IMR-90 (cell line): ENCODE results near the gene EZR. TPM values are rescaled to one million over a fixed set of nuclear protein-coding genes. Genes with fewer than 3 reads are reported as not detected.

ENCODE experiments used
- ATAC-seq: fragments of 200-7000 bp; cut with Tn5 transposase; 2 replicates; pipeline ENCODE4 v1.9.1; 2020; ENCODE audit warnings: low read depth, mild to moderate bottlenecking, moderate library complexity
- BruUV-seq: library from RNA; stranded (reverse); fragments of 400-500 nt; replicated peaks from 2 replicates; lab custom pipeline; 2021; lab: Mats Ljungman, UMichigan
- CTCF ChIA-PET: fragments of 300-600 bp; formaldehyde crosslinking; extraction: SDS; loops from one replicate; lab custom pipeline; 2021; ENCODE audit warnings: antibody characterized with exemption; lab: Yijun Ruan, JAX
- POLR2A ChIA-PET: fragments of 300-600 bp; sonication (Branson Sonifier 250); formaldehyde crosslinking; loops from one replicate; lab custom pipeline; 2022; ENCODE audit warnings: antibody characterized with exemption; ENCODE audit not compliant: unreplicated experiment; lab: Charles Lee
- DNase-seq: peaks from one replicate; pipeline ENCODE4 v3.0.0; 2013
- H2AFZ ChIP-seq: replicated peaks from 2 replicates; pipeline ENCODE3; 2013; ENCODE audit warnings: low read length, mild to moderate bottlenecking; ENCODE audit not compliant: poor library complexity
- H2AK5ac ChIP-seq: 2 replicates; pipeline ENCODE4 v1.6.1; 2013; ENCODE audit warnings: low read depth, low read length, inconsistent platforms
- H2AK9ac ChIP-seq: replicated peaks from 2 replicates; pipeline ENCODE3; 2013; ENCODE audit warnings: mild to moderate bottlenecking, low read depth, low read length, moderate library complexity; ENCODE audit not compliant: poor library complexity
- H2BK120ac ChIP-seq: 2 replicates; pipeline ENCODE4 v1.6.1; 2013; ENCODE audit warnings: low read depth, low read length, inconsistent platforms
- H2BK15ac ChIP-seq: 3 replicates; pipeline ENCODE4 v1.6.1; 2013; ENCODE audit warnings: low read depth, low read length, inconsistent platforms
- H2BK20ac ChIP-seq: 2 replicates; pipeline ENCODE4 v1.6.1; 2013; ENCODE audit warnings: low read depth, mild to moderate bottlenecking, inconsistent platforms, low read length, moderate library complexity
- H2BK5ac ChIP-seq: 2 replicates; pipeline ENCODE4 v1.6.1; 2013; ENCODE audit warnings: mild to moderate bottlenecking, low read depth, low read length, inconsistent platforms; ENCODE audit not compliant: poor library complexity, severe bottlenecking
- H3K14ac ChIP-seq: replicated peaks from 2 replicates; pipeline ENCODE4 v1.6.1; 2013; ENCODE audit warnings: low read depth, low read length, inconsistent platforms
- H3K18ac ChIP-seq: 2 replicates; pipeline ENCODE4 v1.6.1; 2013; ENCODE audit warnings: low read depth, low read length, control low read depth
- H3K23ac ChIP-seq: 2 replicates; pipeline ENCODE4 v1.6.1; 2013; ENCODE audit warnings: low read depth, low read length, inconsistent platforms
- H3K27ac ChIP-seq: 2 replicates; pipeline ENCODE4 v1.5.1; 2013; ENCODE audit warnings: mild to moderate bottlenecking, control low read depth, low read length; ENCODE audit not compliant: insufficient read depth
- H3K27me3 ChIP-seq: 2 replicates; pipeline ENCODE4 v1.6.1; 2013; ENCODE audit warnings: low read length; ENCODE audit not compliant: control insufficient read depth, insufficient read depth
- H3K36me3 ChIP-seq: 2 replicates; pipeline ENCODE4 v1.6.1; 2013; ENCODE audit warnings: low read length, mixed read lengths; ENCODE audit not compliant: control insufficient read depth, insufficient read depth
- H3K4ac ChIP-seq: 2 replicates; pipeline ENCODE4 v1.6.1; 2013; ENCODE audit warnings: low read depth, low read length, inconsistent platforms
- H3K4me1 ChIP-seq: 2 replicates; pipeline ENCODE4 v1.6.1; 2013; ENCODE audit warnings: low read length, mixed read lengths; ENCODE audit not compliant: control insufficient read depth, insufficient read depth
- H3K4me2 ChIP-seq: 2 replicates; pipeline ENCODE4 v1.6.1; 2013; ENCODE audit warnings: low read depth, mild to moderate bottlenecking, control low read depth, low read length, moderate library complexity
- H3K4me3 ChIP-seq: 2 replicates; pipeline ENCODE4 v1.5.1; 2013; ENCODE audit warnings: low read depth, mild to moderate bottlenecking, control low read depth, low read length, moderate library complexity; ENCODE audit not compliant: insufficient read depth
- H3K56ac ChIP-seq: 2 replicates; pipeline ENCODE4 v1.6.1; 2013; ENCODE audit warnings: low read length, inconsistent platforms; ENCODE audit not compliant: insufficient read depth; ENCODE audit errors: extremely low read depth
- H3K79me1 ChIP-seq, 2 experiments: 2 replicates each; pipeline ENCODE4 v1.6.1; 2013; ENCODE audit warnings: low read length in 2 of 2, inconsistent platforms in 1 of 2, low read depth in 1 of 2
- H3K9ac ChIP-seq: 2 replicates; pipeline ENCODE4 v1.6.1; 2013; ENCODE audit warnings: low read depth, low read length, control low read depth
- H3K9me1 ChIP-seq: 2 replicates; pipeline ENCODE4 v1.6.1; 2013; ENCODE audit warnings: low read length, inconsistent platforms; ENCODE audit not compliant: insufficient read depth
- H3K9me3 ChIP-seq: 2 replicates; pipeline ENCODE4 v1.6.1; 2013; ENCODE audit warnings: low read length; ENCODE audit not compliant: control insufficient read depth, insufficient read depth
- H4K20me1 ChIP-seq: 2 replicates; pipeline ENCODE4 v1.6.1; 2013; ENCODE audit warnings: low read length, inconsistent platforms; ENCODE audit not compliant: insufficient read depth
- H4K5ac ChIP-seq: 2 replicates; pipeline ENCODE4 v1.6.1; 2013; ENCODE audit warnings: mild to moderate bottlenecking, low read depth, low read length, control low read depth
- H4K8ac ChIP-seq, 2 experiments: 2 replicates each; pipeline ENCODE4 v1.6.1; 2013; ENCODE audit warnings: low read depth in 2 of 2, low read length in 2 of 2, control low read depth in 1 of 2, inconsistent platforms in 1 of 2
- H4K91ac ChIP-seq: 2 replicates; pipeline ENCODE4 v1.6.1; 2013; ENCODE audit warnings: low read depth, low read length, inconsistent platforms; ENCODE audit not compliant: insufficient read depth
- BHLHE40 ChIP-seq: fragments of 150-350 bp; IDR thresholded peaks from 2 replicates; pipeline ENCODE4 v1.6.1; 2016; ENCODE audit warnings: mild to moderate bottlenecking, low read depth, low read length
- CHD1 ChIP-seq: IDR thresholded peaks from 2 replicates; pipeline ENCODE4 v1.6.1; 2012; ENCODE audit warnings: low read depth, low read length, improper control_type of control experiment
- NFE2L2 ChIP-seq: fragments of 150-350 bp; IDR thresholded peaks from 2 replicates; pipeline ENCODE4 v1.6.1; 2016; ENCODE audit warnings: low read depth, mild to moderate bottlenecking, low read length
- POLR2A ChIP-seq: IDR thresholded peaks from 2 replicates; pipeline ENCODE4 v1.6.1; 2012; ENCODE audit warnings: mild to moderate bottlenecking, low read depth, low read length
- RCOR1 ChIP-seq: IDR thresholded peaks from 2 replicates; pipeline ENCODE4 v1.6.1; 2012; ENCODE audit warnings: mild to moderate bottlenecking, low read length, improper control_type of control experiment; ENCODE audit not compliant: insufficient replicate concordance
- SMC3 ChIP-seq: fragments of 150-350 bp; IDR thresholded peaks from 2 replicates; pipeline ENCODE4 v1.6.1; 2016; ENCODE audit warnings: low read depth, mild to moderate bottlenecking, antibody characterized with exemption, low read length, moderate library complexity
- WGBS, 2 experiments: methylation state at CpG; one replicate each; pipeline versions ENCODE4 v1.1.5 to v1.1.7; 2013; ENCODE audit warnings: missing lambda C conversion rate in 2 of 2; ENCODE audit not compliant: insufficient read length in 1 of 2; ENCODE audit errors: extremely low coverage in 2 of 2; 5-methylcytosine and 5-hydroxymethylcytosine counted together
- dilution Hi-C: fragments of 300-500 bp; cut with HindIII; formaldehyde crosslinking; loops from one replicate; pipeline ENCODE4 v1.14.3; 2018; ENCODE audit warnings: low sequenced_read_pairs; ENCODE audit not compliant: unreplicated experiment
- in situ Hi-C: fragments of 300-500 bp; cut with MboI; formaldehyde crosslinking; loops from 3 replicates; pipeline ENCODE4 v1.14.3; 2019; ENCODE audit warnings: low sequenced_read_pairs, inconsistent platforms, mixed read lengths
- intact Hi-C: fragments of 100-400 bp; cut with micrococcal nuclease; formaldehyde crosslinking; loops from 2 replicates; pipeline ENCODE4 v1.10.0; 2022
- polyA plus RNA-seq, 3 experiments: library from polyadenylated mRNA; depleted of rRNA; stranded (reverse); fragments of >200 nt; gene quantifications; 2 replicates each; pipeline ENCODE4 v1.2.3, GENCODE V29; 2012; ENCODE audit warnings: low replicate concordance in 1 of 3
- total RNA-seq: library from RNA; depleted of rRNA; stranded (reverse); fragments of >200 nt; gene quantifications from 2 replicates; pipeline ENCODE4 v1.2.3, GENCODE V29; 2012

EZR gene
- total and polyA plus RNA-seq, 2 of the 4 experiments (the other 2 are of a cell fraction): 83.8 to 145 TPM

DNA sequence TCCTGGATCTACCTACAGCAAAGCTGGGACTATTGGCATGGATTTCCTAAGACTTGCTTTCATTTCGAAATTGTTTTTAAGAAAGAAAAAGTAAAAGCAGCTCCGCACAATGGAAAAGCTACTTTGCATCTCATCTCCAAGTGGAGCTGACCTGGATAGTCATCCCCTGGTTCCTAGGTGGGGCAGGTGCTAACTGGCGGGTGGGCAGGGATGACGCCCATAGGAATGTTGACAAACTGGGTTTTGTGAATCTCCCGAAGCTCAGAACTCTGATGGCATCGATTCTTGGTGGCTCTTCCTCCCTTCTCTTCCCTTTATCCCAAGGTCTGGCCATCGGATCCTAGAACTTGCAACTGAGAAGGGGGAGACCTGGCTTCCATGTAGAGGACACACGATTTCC, 12.4 kb upstream of the EZR start:
- no peak overlapping the region for H2AFZ ChIP-seq
- no peaks in the 10 kb centered on the region for H3K27me3 ChIP-seq
- no peak overlapping the region for H2AK5ac ChIP-seq
- no TSS peak for BruUV-seq
- no peak overlapping the region for H3K4me3 ChIP-seq
- ChIA-PET CTCF (no interaction called here), POLR2A (no interaction called here)
- in situ Hi-C loops: no loop called here
- no peak overlapping the region for H3K56ac ChIP-seq
- no peak overlapping the region for H2BK20ac ChIP-seq
- H2BK5ac ChIP-seq: no peak overlapping the region
- ATAC-seq (no peak), DNase-seq (no peak)
- no peak overlapping the region for H3K18ac ChIP-seq
- H4K91ac ChIP-seq: no peak overlapping the region
- intact Hi-C loops: no loop called here
- H3K9ac ChIP-seq: no peak overlapping the region
- no peaks in the 10 kb centered on the region; the same call in 1 of the 2 replicates for H3K4me1 ChIP-seq
- no peaks in the 10 kb centered on the region for H3K9me3 ChIP-seq
- H4K5ac ChIP-seq: no peak overlapping the region
- no peak overlapping the region for H3K4me2 ChIP-seq
- H3K79me1 ChIP-seq: no peaks in the 10 kb centered on the region
- H3K14ac ChIP-seq: no peak overlapping the region
- H2BK120ac ChIP-seq: no peak overlapping the region
- H3K36me3 ChIP-seq: no peaks in the 10 kb centered on the region
- H3K27ac ChIP-seq: no peak overlapping the region
- peaks cover 7% of the 10 kb centered on the region for H3K9me1 ChIP-seq
- TF ChIP-seq CHD1 (no peak), RCOR1 (no peak), POLR2A (no peak), BHLHE40 (no peak), SMC3 (no peak), NFE2L2 (no peak)
- dilution Hi-C loops: no loop called here
- H4K8ac ChIP-seq: no peak overlapping the region
- 94% methylated on average over 5 of the region's 8 CpGs; no CpG with 5 or more reads in 1 of the 2 experiments for WGBS, 2 experiments
- H3K4ac ChIP-seq: no peak overlapping the region
- H4K20me1 ChIP-seq: no peaks in the 10 kb centered on the region
- no peak overlapping the region for H3K23ac ChIP-seq
- H2BK15ac ChIP-seq: no peak overlapping the region
- no peak overlapping the region for H2AK9ac ChIP-seq
